ENCODE results near the gene NENF.

Gene NENF

DNA sequence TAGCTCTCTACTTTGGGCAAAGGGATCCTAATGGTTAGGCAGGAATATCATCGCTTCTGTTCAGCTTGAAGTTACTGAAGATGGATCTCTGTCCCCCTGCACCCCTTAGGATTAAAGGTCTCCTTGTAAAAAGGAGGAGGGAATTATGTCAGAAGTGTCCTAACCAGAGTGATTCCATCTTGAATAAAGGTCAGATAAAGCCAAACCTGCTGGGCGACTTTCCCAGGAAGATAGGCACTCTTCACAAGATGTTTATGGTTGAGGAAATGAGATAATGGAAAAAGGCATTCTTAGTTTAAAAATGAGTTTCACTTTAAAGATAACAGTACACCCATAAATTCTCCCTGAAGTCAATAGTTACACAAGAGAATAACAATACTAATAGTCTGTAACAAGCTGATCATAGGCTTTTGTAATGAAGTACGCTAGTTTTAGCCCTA lies 1.7 kb upstream of the NENF start:
- in situ Hi-C loops (cut with MboI; ENCODE audit: low sequenced_read_pairs) = no loop called here

DNA sequence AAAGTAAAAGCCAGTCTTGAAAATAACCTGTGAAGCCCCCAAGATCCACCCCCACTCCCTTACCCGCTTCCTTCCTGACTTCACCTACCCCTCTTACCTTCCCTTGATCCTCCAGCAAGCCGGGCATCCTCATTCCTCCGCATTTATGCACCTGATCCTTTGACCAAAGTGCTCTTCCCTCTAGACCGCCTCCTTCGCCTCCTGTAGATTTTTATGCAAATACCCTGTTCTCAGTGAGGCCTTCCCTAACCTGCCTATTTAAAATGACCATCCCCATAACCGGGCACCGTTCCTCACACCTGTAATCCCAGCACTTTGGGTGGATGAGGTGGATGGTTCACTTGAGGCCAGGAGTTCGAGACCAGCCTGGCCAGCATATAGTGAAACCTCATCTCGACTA lies 1.1 kb upstream of the NENF start:
- in situ Hi-C loops (cut with MboI; ENCODE audit: low sequenced_read_pairs) = no loop called here

DNA sequence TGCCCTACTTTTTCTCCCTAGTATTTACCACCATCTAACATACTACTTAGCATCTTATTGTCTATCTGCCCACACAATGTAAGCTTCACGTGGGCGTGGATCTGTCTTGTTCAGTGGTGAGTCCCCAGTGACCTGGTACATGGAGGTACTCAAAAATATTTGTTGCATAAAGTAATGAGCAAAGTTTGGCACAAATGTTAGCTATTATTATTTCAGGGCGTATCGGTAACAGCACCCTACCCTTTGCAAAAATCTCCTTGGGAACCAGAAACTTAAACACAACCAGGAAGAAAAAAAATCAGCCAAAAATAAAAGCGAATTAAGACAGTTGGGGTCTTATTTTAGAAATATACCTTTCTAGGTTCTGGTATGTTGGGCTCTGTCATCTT lies 454 bp upstream of the NENF start:
- in situ Hi-C loops (cut with MboI; ENCODE audit: low sequenced_read_pairs) = no loop called here

DNA sequence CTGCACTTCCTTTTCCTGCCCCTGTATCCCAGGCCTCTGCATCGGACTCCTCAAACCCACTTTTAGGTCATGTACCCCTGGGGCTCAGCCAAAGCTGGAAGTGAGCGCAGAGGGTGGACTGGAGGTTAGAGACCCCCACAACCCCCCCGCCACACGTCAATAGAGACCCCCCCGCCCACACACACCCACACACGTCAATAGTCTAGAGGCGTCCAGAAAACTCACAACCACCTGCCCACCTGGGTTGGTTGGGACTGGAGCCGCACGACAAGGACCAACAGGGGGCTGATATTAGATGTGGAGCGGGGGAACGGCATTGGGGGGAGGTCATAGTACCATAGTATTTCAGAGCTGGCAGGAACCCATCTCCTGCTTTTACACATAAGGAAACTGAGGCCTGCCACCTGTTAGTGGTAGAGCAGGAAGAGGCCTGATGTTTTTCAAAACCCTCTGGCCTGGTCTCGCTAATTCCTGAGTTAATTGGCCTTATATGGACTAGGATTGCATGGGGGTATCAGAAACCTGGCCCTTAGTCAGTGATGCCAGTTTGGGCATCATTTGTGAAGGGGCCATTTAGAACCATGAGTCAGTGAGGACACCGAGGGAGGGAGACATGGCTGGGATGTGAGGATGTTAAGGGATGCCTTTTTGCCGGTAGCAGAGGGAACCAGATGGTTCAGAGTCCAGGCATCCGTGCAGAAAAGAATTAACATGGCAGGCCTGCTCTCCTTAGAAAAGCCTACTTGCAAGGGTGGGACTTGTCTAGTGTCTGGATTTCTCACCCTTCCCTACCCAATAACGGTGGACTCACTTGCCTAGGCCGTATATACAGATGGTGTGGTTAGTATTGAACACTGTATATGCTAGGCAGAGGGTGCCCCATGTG lies 1.1 kb downstream of the NENF start:
- in situ Hi-C loops (cut with MboI; ENCODE audit: low sequenced_read_pairs) = no loop called here

DNA sequence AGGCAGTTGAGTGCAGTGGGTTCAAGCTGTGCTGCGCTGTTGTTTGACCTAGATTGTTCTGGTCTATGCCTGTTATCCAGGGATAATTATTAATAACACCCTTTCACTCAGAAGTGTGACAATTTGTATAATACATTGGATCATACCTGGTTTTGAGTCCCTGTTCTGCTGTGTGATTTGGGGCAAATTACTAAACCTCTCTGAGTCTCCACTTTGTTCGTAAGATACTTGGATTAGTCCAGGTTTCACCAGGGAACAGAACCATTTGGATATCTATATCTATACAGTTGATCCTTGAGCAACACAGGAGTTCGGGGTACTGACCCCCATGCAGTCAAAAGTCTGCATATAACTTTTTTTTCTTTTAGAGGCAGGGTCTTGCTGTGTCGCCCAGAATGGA lies 2.3 kb downstream of the NENF start:
- in situ Hi-C loops (cut with MboI; ENCODE audit: low sequenced_read_pairs) = no loop called here

DNA sequence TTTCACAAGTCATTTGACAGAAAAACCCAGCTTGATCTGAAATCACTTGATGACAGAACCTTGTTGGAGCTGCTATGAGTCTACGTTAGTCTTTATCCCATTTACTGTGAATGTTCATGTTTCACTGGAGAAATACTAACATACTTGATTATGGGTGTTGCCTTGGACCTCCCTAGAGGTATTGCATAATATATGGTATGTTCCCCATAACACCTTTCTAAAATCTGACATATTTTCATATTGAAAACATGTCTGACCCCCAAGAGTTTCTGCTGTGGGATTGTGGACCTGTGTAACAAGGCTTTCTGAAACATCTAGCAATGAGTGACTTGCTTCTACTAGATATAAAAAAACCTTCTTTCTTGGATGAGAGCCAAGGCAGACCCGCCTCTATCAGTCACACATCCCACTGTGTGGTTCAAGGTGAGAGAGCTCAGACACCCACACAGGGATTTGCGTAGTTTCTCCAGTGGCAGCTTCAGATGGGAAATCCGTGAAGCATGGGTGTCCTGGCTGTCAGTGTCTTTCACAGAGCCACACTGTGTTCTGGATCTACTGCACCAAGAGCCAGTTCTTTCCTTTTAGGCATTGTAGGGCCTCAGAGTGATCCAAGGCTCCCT lies 4.6 kb downstream of the NENF start:
- in situ Hi-C loops (cut with MboI; ENCODE audit: low sequenced_read_pairs) = no loop called here

DNA sequence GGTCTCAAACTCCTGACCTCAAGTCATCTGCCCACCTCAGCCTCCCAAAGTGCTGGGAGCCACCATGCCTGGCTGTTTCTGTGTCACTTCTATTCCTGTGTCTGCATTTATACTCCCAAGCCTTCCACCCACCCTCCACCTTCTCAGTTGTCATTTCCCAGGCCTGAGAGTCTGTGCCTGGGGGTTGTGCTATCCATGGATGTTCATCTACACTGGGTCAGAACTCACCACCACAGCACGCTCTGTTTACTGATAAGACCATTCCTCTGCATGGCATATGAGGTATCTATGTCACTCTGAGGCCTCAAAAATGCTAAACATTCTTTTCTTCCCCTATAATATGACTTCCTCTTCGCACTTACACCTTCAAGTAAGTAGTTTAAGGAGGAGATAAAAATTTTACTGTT lies 6.1 kb downstream of the NENF start:
- in situ Hi-C loops (cut with MboI; ENCODE audit: low sequenced_read_pairs) = no loop called here

DNA sequence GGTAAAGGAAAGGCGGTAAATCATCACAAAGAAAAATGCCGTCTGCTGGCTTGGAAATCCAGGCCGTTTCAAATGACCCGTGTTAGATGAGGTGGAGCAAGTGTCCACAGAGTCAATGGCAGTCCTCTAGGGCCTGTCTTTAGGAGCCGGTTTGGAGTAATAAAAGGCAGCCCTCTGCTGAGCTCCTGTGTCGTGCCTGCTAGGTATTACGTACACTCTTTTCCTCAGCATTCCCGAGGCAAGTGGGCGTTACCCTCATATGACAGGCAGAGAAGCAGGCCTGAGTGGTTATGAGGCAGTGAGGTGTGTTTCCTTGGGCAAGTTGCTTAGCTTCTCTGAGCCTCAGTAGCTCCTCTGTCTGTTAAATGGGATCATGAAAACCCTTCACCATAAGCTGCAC lies 7.7 kb downstream of the NENF start:
- in situ Hi-C loops (cut with MboI; ENCODE audit: low sequenced_read_pairs) = no loop called here

DNA sequence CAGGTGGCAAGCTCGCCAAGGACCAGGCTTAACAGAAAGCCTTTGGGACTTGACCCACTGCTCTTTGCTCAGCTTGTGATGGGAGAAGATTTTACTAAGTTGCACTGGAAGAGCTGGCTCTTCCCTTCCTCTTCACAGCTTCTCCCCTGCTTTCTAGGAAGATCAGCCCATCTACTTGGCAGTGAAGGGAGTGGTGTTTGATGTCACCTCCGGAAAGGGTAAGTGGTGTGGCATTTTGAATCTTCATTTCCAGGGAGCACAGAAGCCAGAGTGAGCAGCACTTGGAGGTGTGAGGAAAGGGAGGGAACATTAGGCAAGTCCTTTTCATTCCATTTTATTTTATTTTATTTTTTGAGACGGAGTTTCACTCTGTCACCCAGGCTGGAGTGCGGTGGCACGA lies 9.7 kb downstream of the NENF start:
- in situ Hi-C loops (cut with MboI; ENCODE audit: low sequenced_read_pairs) = no loop called here

DNA sequence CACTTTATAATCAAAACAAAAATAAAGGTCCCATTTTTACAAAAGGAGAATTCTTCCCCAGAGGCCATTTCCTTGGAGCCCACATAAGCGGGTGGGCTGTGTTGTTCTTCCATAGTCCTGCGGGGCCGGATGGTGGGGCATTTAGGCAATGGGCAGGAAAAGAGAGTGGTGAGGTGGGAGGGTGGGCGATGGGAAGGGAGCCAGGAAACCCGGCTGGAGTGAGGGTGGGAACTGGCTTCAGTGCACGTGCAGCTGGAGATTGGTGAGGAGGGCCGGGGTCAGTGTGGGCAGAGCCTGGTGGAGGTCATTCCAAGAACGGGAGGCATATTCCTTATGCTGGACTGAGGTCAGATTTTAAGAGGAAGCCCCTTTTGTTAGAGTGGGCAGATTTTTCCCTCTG lies 13.6 kb downstream of the NENF start:
- in situ Hi-C loops (cut with MboI; ENCODE audit: low sequenced_read_pairs) = no loop called here

DNA sequence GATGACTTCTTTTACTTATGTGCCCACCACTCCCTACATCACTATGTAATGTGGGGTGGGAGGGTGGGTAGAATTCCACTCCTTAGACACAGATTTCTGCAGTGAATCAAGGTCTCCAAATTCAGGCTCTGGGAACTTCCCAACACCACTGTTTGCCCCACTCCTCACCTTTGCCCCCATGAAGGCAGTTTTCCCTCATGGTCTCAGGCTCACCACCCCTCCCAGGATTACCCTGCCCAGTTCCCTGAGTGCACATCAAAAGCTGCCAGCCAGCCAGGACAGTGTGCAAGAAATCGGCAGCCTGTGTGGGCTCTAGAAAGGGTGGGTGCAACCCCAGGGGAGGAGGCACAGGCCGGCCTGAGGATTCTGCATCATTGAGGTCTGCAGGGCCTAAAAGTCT lies 14.8 kb downstream of the NENF start:
- in situ Hi-C loops (cut with MboI; ENCODE audit: low sequenced_read_pairs) = no loop called here

DNA sequence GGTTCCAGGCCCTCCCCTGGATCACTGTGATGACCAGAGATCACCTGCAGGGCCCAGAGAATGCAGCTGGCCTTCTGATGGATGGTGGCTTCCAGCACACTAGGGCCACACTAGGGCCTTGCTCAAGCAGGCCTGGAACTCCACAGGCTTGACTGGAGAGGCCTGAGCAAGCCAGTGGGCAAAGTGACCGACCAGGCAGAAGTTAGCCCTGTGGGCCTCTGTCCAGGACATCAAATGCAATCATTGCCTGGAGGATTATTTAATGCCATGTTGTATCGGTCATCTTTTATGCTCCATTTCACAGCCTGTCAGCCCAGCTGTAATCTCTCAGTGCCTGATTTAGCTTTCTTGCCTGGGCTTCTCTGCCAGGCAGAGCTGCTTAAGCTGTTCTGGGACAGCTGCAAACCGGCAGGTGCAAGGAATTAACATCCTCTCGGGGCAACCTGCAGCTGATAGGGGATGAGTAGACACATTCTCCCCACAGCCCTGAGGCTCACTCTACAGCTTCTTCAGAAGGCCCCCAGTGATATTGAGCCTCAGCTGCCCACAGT lies 17.7 kb downstream of the NENF start:
- in situ Hi-C loops (cut with MboI; ENCODE audit: low sequenced_read_pairs) = loop anchor here (10.0 to 25.0 kb wide), 3 partner anchors 312 to 756 kb away; no protein-coding TSS in a partner anchor

DNA sequence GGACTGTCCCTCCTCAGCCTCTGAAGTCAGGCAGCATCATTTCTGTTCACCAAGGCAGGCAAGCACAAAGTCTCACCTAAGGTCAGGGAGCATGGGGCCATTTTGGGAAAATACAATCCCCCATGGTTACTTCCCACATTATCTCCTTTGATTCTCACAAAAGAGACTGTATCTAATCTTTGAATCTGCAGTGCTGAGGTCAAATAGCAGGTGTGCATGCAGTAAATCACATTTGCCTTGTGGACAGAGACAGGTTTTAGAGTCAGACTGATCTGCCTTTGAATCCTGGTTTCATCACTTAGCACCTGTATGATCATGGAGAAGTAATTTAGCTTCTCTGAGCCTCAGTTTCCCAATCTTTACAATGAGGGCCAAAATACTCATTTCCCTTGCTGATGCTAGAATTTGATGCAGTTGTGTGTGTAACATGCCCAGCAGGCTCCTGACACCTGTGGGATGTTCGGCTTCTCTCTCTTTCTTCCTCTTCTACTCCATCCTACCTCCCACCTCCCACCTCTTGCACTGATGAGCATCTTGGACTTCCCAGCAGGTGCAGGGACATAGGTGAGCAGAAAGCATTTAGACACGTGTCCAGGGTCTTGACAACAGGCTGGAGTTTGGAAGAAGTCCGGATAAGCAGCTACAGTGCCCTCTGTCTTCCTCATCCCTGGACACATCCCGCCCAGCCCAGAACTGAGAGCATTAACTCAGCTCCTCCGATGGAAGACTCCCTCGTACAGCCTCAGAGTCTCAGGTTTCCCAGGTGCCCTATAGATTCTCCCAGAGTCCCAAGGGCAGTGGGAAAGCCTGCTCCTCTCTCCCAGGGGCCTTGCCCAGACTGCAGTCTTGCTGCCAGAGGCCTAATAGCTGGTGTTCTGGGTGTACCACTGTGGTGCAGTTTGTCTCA lies 18.9 kb downstream of the NENF start:
- in situ Hi-C loops (cut with MboI; ENCODE audit: low sequenced_read_pairs) = loop anchor here (10.0 to 25.0 kb wide), 3 partner anchors 311 to 757 kb away; no protein-coding TSS in a partner anchor

DNA sequence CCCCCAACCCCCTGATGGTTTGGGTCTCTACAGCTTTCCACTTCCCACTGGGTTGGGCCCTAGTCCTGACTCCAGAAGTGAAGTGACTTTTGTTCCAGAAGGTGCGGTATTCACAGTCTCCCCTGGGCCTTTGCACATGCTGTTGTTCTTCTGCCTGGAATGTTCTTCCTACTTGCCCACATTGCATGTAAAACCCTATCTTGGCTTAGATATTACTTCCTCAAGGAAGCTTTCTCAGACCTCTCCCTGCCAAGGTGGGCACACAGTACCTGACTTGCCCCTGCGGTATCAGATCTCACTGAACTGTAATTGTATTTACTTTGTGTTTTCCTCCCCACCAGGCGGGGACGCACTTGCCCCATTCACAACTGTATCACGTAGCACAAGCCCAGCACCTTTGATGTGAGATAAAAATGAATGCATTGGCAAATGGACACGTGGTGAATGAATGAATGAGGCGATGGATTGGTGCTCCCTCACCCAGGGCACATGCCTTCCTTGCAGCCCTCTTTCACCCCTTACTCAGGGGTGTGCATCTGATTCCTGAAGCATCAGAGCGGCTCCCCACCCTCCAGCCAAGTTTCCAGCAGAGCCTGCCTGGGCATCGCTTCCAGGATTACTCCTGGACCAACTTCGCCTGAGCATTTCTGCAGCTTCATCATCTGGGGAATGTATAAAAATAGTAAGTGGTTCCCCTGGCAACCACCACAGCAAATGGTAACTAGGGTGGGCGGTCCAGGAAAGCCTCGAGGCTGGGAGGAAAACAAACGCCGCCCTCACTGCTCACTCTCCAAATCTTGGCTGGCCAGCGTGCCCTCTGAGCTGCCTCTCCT lies 19.8 kb downstream of the NENF start:
- in situ Hi-C loops (cut with MboI; ENCODE audit: low sequenced_read_pairs) = loop anchor here (10.0 to 25.0 kb wide), 3 partner anchors 310 to 758 kb away; no protein-coding TSS in a partner anchor

DNA sequence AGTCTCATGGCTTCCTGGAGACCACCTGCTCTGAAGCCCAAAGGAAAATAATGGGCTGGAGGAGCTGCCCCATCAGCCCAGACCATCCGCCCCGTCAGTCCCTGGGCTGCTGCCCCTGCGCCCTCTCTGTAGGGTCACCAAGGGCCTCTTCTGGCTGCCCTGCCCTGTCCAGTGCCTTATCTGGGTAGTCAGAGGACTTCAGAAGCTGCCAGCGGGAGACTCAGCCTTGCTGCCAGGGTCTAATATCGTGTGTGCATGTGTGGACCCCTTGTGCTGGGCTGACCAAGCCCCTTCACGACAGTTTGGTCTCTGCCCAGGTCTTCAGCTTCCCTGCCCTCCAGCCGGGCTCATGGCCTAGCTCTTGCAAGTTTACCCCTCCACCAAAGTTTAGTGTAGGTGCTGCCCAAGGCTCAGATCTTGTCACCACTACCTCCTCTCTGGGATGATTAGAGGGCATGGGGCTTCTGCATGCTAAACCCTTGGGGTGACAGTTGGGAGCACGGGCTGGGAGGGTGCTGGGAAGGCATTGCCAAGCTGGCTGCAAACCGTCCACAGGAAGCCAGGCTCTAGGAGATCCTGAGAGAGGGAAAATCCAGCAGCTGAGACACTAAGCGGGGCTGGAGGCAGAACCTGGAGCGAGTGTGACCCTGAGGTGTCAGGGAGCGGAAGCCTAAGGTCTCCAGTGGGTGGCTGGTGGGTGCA lies 20.6 kb downstream of the NENF start:
- in situ Hi-C loops (cut with MboI; ENCODE audit: low sequenced_read_pairs) = loop anchor here (10.0 to 25.0 kb wide), 3 partner anchors 309 to 759 kb away; no protein-coding TSS in a partner anchor

DNA sequence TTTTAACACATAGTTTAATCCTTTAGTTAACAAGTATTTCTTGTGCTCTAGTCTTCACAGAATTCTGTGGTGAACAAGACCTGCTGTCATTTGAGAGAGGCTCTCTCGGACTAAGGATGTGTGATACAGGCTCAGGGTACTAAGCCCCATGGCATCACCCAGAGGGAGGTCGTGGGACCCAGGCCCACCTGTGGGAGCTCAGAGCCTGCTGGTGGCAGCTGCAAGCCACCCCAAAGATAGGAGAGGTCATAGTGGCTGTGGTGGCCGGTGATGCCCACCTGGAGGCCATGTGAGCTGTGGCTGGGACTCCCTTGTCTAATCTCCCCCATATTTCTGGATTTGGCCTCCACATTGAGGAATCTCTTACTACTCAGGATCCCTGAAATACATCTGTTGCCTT lies 22.0 kb downstream of the NENF start:
- in situ Hi-C loops (cut with MboI; ENCODE audit: low sequenced_read_pairs) = loop anchor here (10.0 to 25.0 kb wide), 3 partner anchors 308 to 760 kb away; no protein-coding TSS in a partner anchor

DNA sequence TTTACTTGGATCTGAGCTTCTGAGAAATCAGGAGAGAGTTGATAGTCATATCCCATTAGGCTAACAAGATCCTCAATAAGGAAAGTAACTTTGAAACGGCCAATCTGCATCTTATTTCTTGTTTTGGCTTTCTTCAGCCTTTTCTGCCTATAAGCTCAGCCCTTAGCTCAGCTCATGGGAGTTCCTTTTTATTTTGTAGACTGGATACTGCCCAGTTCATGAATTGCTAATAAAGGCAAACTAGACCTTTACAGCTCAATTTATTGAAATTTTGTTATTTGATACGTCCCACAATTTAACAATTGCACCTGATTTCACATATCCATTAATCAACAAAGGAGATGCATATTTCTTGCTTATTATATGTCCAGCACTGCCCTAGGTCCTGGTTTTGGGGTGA lies 22.7 kb downstream of the NENF start:
- in situ Hi-C loops (cut with MboI; ENCODE audit: low sequenced_read_pairs) = loop anchor here (10.0 to 25.0 kb wide), 3 partner anchors 307 to 761 kb away; no protein-coding TSS in a partner anchor

DNA sequence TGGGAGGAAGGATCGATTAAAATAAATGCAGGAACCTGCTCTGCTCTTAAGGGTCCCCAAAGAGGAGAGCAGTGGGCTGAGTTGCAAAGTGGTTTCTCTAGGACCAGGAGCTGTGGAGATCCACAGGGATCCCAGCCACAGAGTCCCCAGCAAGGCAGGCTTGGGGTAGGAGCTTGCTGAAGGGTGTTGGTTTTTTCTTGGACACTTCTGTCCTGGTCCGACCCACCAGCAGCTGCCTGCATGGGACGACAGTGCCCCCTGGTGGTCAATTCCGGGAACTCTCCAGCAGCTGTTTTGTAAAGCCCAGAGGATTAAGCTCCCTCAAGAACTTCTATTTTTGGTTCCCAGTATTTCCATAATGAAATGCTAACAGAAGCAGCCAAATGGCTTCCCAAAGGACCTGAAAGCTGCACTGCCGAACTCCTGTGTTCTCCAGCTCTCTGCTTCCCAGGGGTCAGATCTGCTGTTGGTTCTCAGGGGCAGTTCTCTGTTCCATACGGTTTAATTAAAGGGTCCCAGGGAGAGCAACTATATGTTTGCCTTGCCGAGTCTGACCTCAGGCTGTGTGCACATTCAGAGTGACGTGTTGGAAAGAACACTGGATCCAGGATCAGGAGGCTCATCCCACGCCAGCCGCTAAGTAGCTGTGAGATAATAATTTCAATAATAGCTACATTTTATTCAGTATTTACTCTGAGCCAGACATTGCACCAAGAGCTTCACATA lies 23.2 kb downstream of the NENF start:
- in situ Hi-C loops (cut with MboI; ENCODE audit: low sequenced_read_pairs) = loop anchor here (10.0 to 25.0 kb wide), 3 partner anchors 306 to 761 kb away; no protein-coding TSS in a partner anchor

All from HL-60/S4 treated with retinoic acid at 250 ng/mL for 4 days and 3 days (cell line).